Testis (tissue), 2 donors: ENCODE results near the gene PRLR.

ENCODE experiments used
- POLR2A ChIP-seq: fragments of 450-650 bp; IDR thresholded peaks from one replicate; pipeline ENCODE4 v1.6.1; 2017; ENCODE audit warnings: antibody characterized with exemption, mild to moderate bottlenecking, moderate library complexity
- TF ChIP-seq, protein P1 (sequence below), 3 experiments: fragments of 450-650 bp in 2 of 3; fragments of 200-600 bp in 1 of 3; sonication (generic) in 1 of 3; IDR thresholded peaks; one replicate each; pipeline ENCODE4 v1.5.1; 2016 to 2019; ENCODE audit warnings: antibody characterized with exemption in 3 of 3, mild to moderate bottlenecking in 2 of 3, moderate library complexity in 1 of 3

DNA sequence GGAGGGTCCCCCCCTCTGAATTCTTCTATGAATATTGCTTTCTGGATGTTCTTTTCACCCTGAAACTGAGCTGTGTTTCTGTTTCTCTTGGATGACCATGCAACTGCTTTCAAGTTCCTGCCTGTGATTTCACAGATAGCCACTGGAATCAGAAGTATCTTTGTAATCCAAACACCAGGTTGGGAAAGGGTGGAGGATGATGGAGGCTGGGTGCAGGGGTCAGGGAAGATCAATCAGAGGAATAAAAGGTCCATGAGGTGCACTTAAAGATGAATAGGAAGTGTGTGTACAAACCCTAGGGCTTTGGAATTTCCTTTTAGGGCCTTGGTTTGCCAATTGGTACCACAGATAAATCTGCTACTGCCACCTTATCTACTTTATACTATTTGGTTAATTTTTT lies 114.4 kb downstream of the PRLR start:
- TF ChIP-seq, protein P1, sequence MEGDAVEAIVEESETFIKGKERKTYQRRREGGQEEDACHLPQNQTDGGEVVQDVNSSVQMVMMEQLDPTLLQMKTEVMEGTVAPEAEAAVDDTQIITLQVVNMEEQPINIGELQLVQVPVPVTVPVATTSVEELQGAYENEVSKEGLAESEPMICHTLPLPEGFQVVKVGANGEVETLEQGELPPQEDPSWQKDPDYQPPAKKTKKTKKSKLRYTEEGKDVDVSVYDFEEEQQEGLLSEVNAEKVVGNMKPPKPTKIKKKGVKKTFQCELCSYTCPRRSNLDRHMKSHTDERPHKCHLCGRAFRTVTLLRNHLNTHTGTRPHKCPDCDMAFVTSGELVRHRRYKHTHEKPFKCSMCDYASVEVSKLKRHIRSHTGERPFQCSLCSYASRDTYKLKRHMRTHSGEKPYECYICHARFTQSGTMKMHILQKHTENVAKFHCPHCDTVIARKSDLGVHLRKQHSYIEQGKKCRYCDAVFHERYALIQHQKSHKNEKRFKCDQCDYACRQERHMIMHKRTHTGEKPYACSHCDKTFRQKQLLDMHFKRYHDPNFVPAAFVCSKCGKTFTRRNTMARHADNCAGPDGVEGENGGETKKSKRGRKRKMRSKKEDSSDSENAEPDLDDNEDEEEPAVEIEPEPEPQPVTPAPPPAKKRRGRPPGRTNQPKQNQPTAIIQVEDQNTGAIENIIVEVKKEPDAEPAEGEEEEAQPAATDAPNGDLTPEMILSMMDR (IDR thresholded peaks at IDR 0.05), result no peak
- TF ChIP-seq POLR2A, result no peak
